C4-2B (cell line): ENCODE results near the gene OR9A4.
"Not testable (repeated sequence)": the region's sequence is repeated elsewhere in the genome, so short reads cannot be mapped to it uniquely, and the experiment has no call there.

Experiments used
- H3K27ac ChIP-seq: fragments of 450-650 bp; 2 replicates; pipeline ENCODE4 v1.5.1; 2017
- ZFX ChIP-seq: fragments of 450-650 bp; IDR thresholded peaks from 2 replicates; pipeline ENCODE4 v1.6.1; 2017
- TF ChIP-seq, protein P1 (sequence below): fragments of 450-650 bp; conservative IDR thresholded peaks from 2 replicates; pipeline ENCODE4 v1.5.1; 2017; ENCODE audit warnings: mild to moderate bottlenecking

Gene OR9A4

DNA sequence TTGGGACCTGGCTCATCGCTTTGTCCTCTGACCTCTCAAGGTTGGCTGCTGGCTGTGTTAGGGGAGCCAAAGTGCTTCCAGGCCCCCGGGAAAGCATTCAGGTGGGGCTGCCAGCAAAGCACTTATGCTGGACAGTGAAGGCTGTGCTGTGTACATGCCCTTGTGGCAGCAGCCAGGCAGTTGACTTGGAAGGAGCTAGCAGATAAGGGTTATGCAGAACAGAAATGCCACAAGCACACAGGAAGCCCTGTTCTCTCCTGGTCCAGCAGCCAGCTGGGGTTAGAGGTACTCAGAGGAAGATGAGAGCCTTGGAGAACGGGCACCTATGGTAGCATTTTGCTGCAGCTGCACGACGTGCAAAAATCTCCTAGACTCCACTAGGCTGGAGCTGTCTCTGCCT lies 35.2 kb upstream of the OR9A4 start:
- no peak for TF ChIP-seq ZFX
- TF ChIP-seq, protein P1, sequence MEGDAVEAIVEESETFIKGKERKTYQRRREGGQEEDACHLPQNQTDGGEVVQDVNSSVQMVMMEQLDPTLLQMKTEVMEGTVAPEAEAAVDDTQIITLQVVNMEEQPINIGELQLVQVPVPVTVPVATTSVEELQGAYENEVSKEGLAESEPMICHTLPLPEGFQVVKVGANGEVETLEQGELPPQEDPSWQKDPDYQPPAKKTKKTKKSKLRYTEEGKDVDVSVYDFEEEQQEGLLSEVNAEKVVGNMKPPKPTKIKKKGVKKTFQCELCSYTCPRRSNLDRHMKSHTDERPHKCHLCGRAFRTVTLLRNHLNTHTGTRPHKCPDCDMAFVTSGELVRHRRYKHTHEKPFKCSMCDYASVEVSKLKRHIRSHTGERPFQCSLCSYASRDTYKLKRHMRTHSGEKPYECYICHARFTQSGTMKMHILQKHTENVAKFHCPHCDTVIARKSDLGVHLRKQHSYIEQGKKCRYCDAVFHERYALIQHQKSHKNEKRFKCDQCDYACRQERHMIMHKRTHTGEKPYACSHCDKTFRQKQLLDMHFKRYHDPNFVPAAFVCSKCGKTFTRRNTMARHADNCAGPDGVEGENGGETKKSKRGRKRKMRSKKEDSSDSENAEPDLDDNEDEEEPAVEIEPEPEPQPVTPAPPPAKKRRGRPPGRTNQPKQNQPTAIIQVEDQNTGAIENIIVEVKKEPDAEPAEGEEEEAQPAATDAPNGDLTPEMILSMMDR = no peak
- no peak overlapping the region for H3K27ac ChIP-seq

DNA sequence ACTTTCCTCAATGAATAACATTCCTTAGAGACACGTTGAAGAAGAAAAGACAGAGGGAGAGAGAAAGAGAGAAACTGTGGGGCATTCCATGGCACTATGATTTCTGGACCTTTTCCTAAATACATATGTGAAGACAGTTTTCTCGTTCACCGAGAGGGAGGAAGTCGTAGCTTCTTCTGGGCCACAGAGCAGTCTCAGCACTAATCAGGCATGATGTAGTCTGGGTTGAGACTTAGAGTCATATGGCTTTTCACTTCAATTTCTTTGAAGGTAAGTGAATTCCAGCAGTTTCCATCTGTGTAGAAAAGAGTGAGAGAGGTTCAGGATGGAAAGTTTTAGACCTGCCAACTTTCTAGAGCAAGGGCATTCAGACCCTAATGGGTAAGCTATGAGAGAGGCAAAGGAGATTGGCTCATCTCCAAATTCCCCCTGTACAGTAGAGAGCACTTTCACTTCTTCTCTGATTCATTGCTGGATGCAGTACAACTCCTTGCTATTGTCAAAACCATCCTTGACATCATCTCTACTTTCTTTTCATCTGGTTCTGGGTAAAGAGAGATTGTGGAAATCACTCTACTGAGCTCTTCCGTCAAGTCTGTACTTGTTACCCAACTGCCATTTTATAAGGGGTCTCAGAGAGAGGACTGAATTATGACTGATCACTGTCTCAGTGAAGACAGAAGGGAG lies 31.5 kb upstream of the OR9A4 start:
- TF ChIP-seq, protein P1 = no peak
- TF ChIP-seq ZFX = no peak
- no peak overlapping the region for H3K27ac ChIP-seq

DNA sequence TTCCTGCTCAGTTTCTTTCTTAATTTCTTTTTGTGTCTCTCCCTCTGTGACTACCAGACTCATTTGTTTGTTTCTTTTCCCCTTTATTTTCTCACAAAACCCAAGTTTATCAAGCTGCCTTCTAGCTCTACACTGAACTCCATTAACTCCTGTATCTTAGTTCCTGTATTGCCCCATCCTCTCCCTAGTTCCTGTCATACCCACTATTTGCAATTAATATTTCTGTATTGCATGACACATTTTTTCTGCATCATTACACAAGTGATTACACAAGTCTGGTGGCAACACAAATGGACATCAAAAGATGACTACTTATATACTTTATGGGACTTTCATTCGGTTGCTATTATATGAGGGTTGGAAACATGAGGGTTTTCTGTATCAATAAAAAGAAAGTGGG lies 26.9 kb upstream of the OR9A4 start:
- H3K27ac ChIP-seq = no peak overlapping the region
- TF ChIP-seq ZFX = no peak
- TF ChIP-seq, protein P1 = no peak

DNA sequence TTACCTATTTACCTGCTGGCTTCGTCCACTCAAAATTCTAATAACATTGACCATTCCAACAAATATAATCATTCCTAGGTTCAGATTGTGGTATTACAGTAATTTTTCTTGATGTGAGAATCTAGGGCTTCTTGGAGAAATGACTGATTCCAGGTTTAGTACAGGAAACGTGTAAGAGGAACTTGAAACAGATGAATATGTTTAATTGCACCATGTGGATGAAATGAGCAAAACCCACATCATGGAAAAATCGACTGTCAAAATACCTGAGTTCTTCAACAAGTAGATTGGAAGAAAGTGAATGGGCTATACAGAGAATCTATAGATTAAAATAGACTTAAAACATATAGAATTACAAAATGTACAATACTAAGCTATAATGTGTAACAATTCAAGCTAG lies 24.9 kb upstream of the OR9A4 start:
- no peak overlapping the region for H3K27ac ChIP-seq
- TF ChIP-seq ZFX = no peak
- TF ChIP-seq, protein P1 = no peak

DNA sequence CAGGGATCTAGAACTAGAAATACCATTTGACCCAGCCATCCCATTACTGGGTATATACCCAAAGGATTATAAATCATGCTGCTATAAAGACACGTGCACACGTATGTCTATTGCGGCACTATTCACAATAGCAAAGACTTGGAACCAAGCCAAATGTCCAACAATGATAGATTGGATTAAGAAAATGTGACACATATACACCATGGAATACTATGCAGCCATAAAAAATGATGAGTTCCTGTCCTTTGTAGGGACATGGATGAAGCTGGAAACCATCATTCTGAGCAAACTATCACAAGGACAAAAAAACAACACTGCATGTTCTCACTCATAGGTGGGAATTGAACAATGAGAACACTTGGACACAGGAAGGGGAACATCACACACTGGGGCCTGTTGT lies 16.8 kb upstream of the OR9A4 start:
- H3K27ac ChIP-seq = not testable (repeated sequence)

DNA sequence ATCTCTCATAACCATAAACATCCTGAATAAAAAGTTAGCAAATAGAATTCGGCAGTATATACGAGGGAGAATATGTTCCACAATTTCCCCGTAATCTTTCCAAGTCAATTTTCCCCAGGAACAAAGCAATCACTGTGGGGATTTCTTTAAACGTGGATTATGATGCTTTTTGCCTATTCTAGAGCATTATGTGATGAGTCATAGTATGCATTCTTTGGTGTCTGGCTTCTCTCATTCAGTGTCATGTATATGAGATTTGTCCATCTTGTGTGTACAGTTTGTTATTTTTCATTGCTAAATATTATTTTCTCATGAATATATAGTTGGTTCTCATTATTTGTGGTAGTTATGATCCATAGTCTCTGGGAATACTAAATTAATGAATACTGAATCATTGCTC lies 9.9 kb upstream of the OR9A4 start:
- H3K27ac ChIP-seq = no peak overlapping the region
- no peak for TF ChIP-seq ZFX
- TF ChIP-seq, protein P1 = no peak

DNA sequence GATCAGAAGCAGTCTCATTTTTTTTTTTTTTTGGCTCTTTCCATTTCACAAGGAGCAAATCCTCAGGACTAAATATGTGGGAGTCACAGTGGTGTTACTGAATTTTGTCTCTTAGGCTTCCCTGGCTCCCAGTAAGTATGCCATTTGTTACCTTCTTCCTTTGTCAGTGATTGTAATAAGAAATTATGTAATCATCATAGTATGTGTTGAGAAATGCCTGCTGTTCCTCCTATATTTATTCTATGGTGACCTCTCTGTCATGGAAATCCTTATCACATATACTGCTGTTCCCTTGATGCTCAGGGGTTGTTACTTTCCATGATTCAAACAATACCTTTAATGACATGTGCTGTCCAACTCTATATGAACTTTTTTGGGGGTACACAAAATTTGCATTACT lies 4.8 kb upstream of the OR9A4 start:
- no peak overlapping the region for H3K27ac ChIP-seq
- TF ChIP-seq, protein P1 = no peak
- TF ChIP-seq ZFX = no peak

DNA sequence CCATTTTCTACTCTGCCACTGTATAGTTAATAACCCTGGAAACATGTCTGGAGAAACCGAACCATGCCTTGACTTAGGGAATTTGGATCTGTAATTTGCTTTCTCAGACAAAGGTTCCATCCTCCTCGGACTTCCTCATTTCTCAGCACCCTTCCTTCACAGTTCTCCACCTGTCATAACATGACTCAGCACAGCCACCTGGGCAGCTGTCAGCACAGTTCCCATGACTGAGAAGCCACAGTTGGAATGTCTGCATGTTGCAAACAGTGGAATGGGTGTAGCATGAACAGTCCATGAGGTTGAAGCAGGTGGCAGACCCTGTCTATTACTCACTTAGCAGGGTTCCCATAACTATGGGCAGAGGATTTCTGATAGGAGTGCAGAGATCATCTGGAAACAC lies 634 bp upstream of the OR9A4 start:
- no peak for TF ChIP-seq ZFX
- TF ChIP-seq, protein P1 = no peak
- H3K27ac ChIP-seq = no peak overlapping the region
